NCI-H774 (cell line): ENCODE data around the gene ADAMTS2.

ENCODE experiments used
- DNase-seq: peaks from one replicate; lab custom pipeline; 2025; lab: John Stamatoyannopoulos, UW

ADAMTS2 gene

GRCh38 chr5:179194201-179194910 is 150.9 kb downstream of the ADAMTS2 start:
- no peak for DNase-seq

GRCh38 chr5:179193746-179194145 is 151.5 kb downstream of the ADAMTS2 start:
- DNase-seq = no peak

- no peak for DNase-seq
Measured at GRCh38 chr5:179192891-179193470, 152.3 kb downstream of the ADAMTS2 start.

GRCh38 chr5:179192185-179192890 is 152.9 kb downstream of the ADAMTS2 start:
- no peak for DNase-seq

GRCh38 chr5:179191506-179192184 is 153.6 kb downstream of the ADAMTS2 start:
- DNase-seq = no peak

GRCh38 chr5:179190851-179191505 is 154.3 kb downstream of the ADAMTS2 start:
- DNase-seq = no peak

GRCh38 chr5:179188636-179189035 is 156.6 kb downstream of the ADAMTS2 start:
- no peak for DNase-seq

- no peak for DNase-seq
Measured at GRCh38 chr5:179187681-179188575, 157.3 kb downstream of the ADAMTS2 start.

- DNase-seq = no peak
Measured at GRCh38 chr5:179187229-179187678, 158.0 kb downstream of the ADAMTS2 start.

- no peak for DNase-seq
Measured at GRCh38 chr5:179186801-179187200, 158.5 kb downstream of the ADAMTS2 start.

- DNase-seq = no peak
Measured at GRCh38 chr5:179185941-179186411, 159.3 kb downstream of the ADAMTS2 start.

GRCh38 chr5:179185256-179185940 is 159.9 kb downstream of the ADAMTS2 start:
- DNase-seq = no peak

GRCh38 chr5:179184521-179185050 is 160.7 kb downstream of the ADAMTS2 start:
- no peak for DNase-seq

- no peak for DNase-seq
Measured at GRCh38 chr5:179183481-179183880, 161.8 kb downstream of the ADAMTS2 start.

- no peak for DNase-seq
Measured at GRCh38 chr5:179182601-179183000, 162.7 kb downstream of the ADAMTS2 start.

- no peak for DNase-seq
Measured at GRCh38 chr5:179181988-179182387, 163.3 kb downstream of the ADAMTS2 start.

GRCh38 chr5:179180921-179181645 is 164.2 kb downstream of the ADAMTS2 start:
- DNase-seq = no peak

- DNase-seq = no peak
Measured at GRCh38 chr5:179180061-179180610, 165.1 kb downstream of the ADAMTS2 start.
